Endothelial cell of umbilical vein (primary cell): ENCODE data around the gene KBTBD4. TPM values are rescaled to one million over a fixed set of nuclear protein-coding genes. Genes with fewer than 3 reads are reported as not detected.

Experiments
- BruUV-seq: library from RNA; stranded (reverse); fragments of 400-500 nt; replicated peaks from 2 replicates; lab custom pipeline; 2021; lab: Mats Ljungman, UMichigan
- CTCF ChIA-PET: fragments of 300-600, 350-600 bp; sonication (Branson Sonifier 250); formaldehyde crosslinking; loops from one replicate; lab custom pipeline; 2021; ENCODE audit warnings: antibody characterized with exemption, inconsistent platforms; lab: Charles Lee
- POLR2A ChIA-PET: fragments of 300-600, 350-600 bp; sonication (Branson Sonifier 250); formaldehyde crosslinking; loops from one replicate; lab custom pipeline; 2021; ENCODE audit warnings: antibody characterized with exemption, inconsistent platforms; lab: Charles Lee
- DNase-seq: peaks from one replicate; pipeline ENCODE4 v3.0.0-alpha.2; 2011; ENCODE audit warnings: low read depth, low spot score
- FAIRE-seq: peaks from 2 replicates; lab custom pipeline; 2011; peaks lifted over from hg19 to GRCh38; lab: Jason Lieb, UNC
- H2AFZ ChIP-seq: 2 replicates; pipeline ENCODE4 v1.6.0; 2012; ENCODE audit warnings: low read depth, low read length, control low read depth, inconsistent platforms
- H3K27ac ChIP-seq: 2 replicates; pipeline ENCODE4 v1.5.1; 2011; ENCODE audit warnings: low read depth, mild to moderate bottlenecking, control low read depth, low read length, moderate library complexity; ENCODE audit not compliant: insufficient read depth
- H3K27me3 ChIP-seq, 2 experiments: 2 replicates each; pipeline versions ENCODE4 v1.6.0 to v1.6.1; 2011; ENCODE audit warnings: low read length in 2 of 2, mixed read lengths in 1 of 2; ENCODE audit not compliant: control insufficient read depth in 2 of 2, insufficient read depth in 2 of 2
- H3K36me3 ChIP-seq, 2 experiments: 2 replicates in 1 of 2; 3 replicates in 1 of 2; pipeline ENCODE4 v1.5.1; 2011; ENCODE audit warnings: low read length in 2 of 2, mild to moderate bottlenecking in 1 of 2, moderate library complexity in 1 of 2; ENCODE audit not compliant: control insufficient read depth in 2 of 2, insufficient read depth in 2 of 2; ENCODE audit errors: extremely low read depth in 1 of 2
- H3K4me1 ChIP-seq: 3 replicates; pipeline ENCODE4 v1.5.1; 2011; ENCODE audit warnings: mild to moderate bottlenecking, low read length; ENCODE audit not compliant: control insufficient read depth, insufficient read depth; ENCODE audit errors: extremely low read depth
- H3K4me2 ChIP-seq: 2 replicates; pipeline ENCODE4 v1.6.1; 2011; ENCODE audit warnings: low read length, control low read depth, mixed read lengths; ENCODE audit not compliant: insufficient read depth
- H3K4me3 ChIP-seq, 3 experiments: fragments of 200-600 bp in 1 of 3; sonication (generic), shearing (Covaris generic) in 1 of 3; replicated peaks in 1 of 3; 2 replicates each; pipeline ENCODE4 v1.5.1; 2011 to 2016; ENCODE audit warnings: control low read depth in 3 of 3, low read length in 3 of 3, mild to moderate bottlenecking in 2 of 3, inconsistent platforms in 1 of 3, low read depth in 1 of 3, moderate library complexity in 1 of 3; ENCODE audit not compliant: insufficient read depth in 1 of 3
- H3K79me2 ChIP-seq: 2 replicates; pipeline ENCODE4 v1.6.0; 2012; ENCODE audit warnings: low read length, inconsistent platforms; ENCODE audit not compliant: control insufficient read depth, insufficient read depth
- H3K9ac ChIP-seq: replicated peaks from 2 replicates; pipeline ENCODE3; 2011; ENCODE audit warnings: low read length, control low read depth; ENCODE audit not compliant: insufficient read depth; ENCODE audit errors: extremely low read depth
- H3K9me1 ChIP-seq: replicated peaks from 3 replicates; pipeline ENCODE4 v1.6.0; 2011; ENCODE audit warnings: mild to moderate bottlenecking, low read length; ENCODE audit not compliant: control insufficient read depth, insufficient read depth; ENCODE audit errors: extremely low read depth
- H3K9me3 ChIP-seq: replicated peaks from 2 replicates; pipeline ENCODE4 v1.5.1; 2012; ENCODE audit warnings: low read length, inconsistent platforms; ENCODE audit not compliant: control insufficient read depth, insufficient read depth
- H4K20me1 ChIP-seq: replicated peaks from 2 replicates; pipeline ENCODE3; 2011; ENCODE audit warnings: mild to moderate bottlenecking, low read length; ENCODE audit not compliant: control insufficient read depth, insufficient read depth; ENCODE audit errors: extremely low read depth
- EZH2 ChIP-seq: IDR thresholded peaks from 2 replicates; pipeline ENCODE4 v1.6.1; 2012; ENCODE audit warnings: borderline replicate concordance, low read depth, mild to moderate bottlenecking, moderate library complexity, low read length, inconsistent platforms; ENCODE audit not compliant: severe bottlenecking
- FOS ChIP-seq: IDR thresholded peaks from 2 replicates; pipeline ENCODE4 v1.6.1; 2011; ENCODE audit warnings: mild to moderate bottlenecking, low read length, moderate library complexity, borderline replicate concordance; ENCODE audit not compliant: insufficient read depth
- GATA2 ChIP-seq: IDR thresholded peaks from 2 replicates; pipeline ENCODE4 v1.7.0; 2011; ENCODE audit warnings: low read depth, mild to moderate bottlenecking, moderate library complexity, mixed read lengths, low read length; ENCODE audit not compliant: insufficient read length, insufficient read depth
- JUN ChIP-seq: IDR thresholded peaks from 2 replicates; pipeline ENCODE4 v1.6.1; 2011; ENCODE audit warnings: borderline replicate concordance, low read depth; ENCODE audit not compliant: insufficient read length, insufficient read depth
- MAX ChIP-seq: IDR thresholded peaks from 2 replicates; pipeline ENCODE4 v1.6.1; 2011; ENCODE audit not compliant: insufficient read depth, insufficient read length
- MYC ChIP-seq: IDR thresholded peaks from one replicate; pipeline ENCODE4 v1.6.1; 2011; ENCODE audit warnings: mild to moderate bottlenecking, low read depth, low read length
- POLR2A ChIP-seq: IDR thresholded peaks from 2 replicates; pipeline ENCODE4 v1.6.1; 2012; ENCODE audit warnings: low read depth, mild to moderate bottlenecking, control low read depth, low read length
- POLR2AphosphoS5 ChIP-seq: IDR thresholded peaks from 2 replicates; pipeline ENCODE4 v1.6.1; 2012; ENCODE audit warnings: low read depth, mild to moderate bottlenecking, control low read depth, low read length, moderate library complexity; ENCODE audit not compliant: insufficient read depth
- dilution Hi-C: fragments of 300-500 bp; cut with MboI; formaldehyde crosslinking; loops from one replicate; pipeline ENCODE4 v1.15.0; 2019; ENCODE audit warnings: low sequenced_read_pairs; ENCODE audit not compliant: extremely low pct_ligation_motif_present
- intact Hi-C: fragments of 100-400 bp; cut with micrococcal nuclease; formaldehyde crosslinking; loops from one replicate; pipeline ENCODE4 v1.10.0; 2022
- polyA plus RNA-seq, 4 experiments: library from polyadenylated mRNA; depleted of rRNA in 3 of 4; stranded (reverse) in 3 of 4; unstranded in 1 of 4; fragments of >200 nt; gene quantifications; 2 replicates each; pipeline versions ENCODE4 v1.2.1 to v1.2.3, GENCODE V29; 2011 to 2012; ENCODE audit warnings: missing spikeins in 1 of 4
- total RNA-seq: library from RNA; stranded (reverse); gene quantifications from 2 replicates; pipeline ENCODE4 v1.2.3, GENCODE V29; 2021
- TF ChIP-seq, protein P1 (sequence below), 2 donors: IDR thresholded peaks; 1 replicate in 1 of 2; 2 replicates in 1 of 2; pipeline ENCODE4 v1.5.1; 2011; ENCODE audit warnings: low read length in 2 of 2, mild to moderate bottlenecking in 2 of 2, moderate library complexity in 2 of 2, control low read depth in 1 of 2, inconsistent platforms in 1 of 2, low read depth in 1 of 2; ENCODE audit not compliant: insufficient read depth in 1 of 2; ENCODE audit errors: extremely low read depth in 1 of 2

KBTBD4 gene
- total and polyA plus RNA-seq, 2 donors (not counting 3 experiments of a cell fraction or from before 2014, with no cell fraction given), result 16.3 to 23.2 TPM

GRCh38 chr11:47583844-47584243, 5.1 kb upstream of the KBTBD4 start:
- CTCF ChIA-PET, result no interaction called here
- no peak overlapping the region for H3K27ac ChIP-seq
- dilution Hi-C loops, result no loop called here
- no TSS peak for BruUV-seq
- no peaks in the 10 kb centered on the region for H3K9me3 ChIP-seq
- H4K20me1 ChIP-seq, result no peaks in the 10 kb centered on the region
- H2AFZ ChIP-seq, result no peak overlapping the region
- no peak for DNase-seq
- peaks cover 19% of the 10 kb centered on the region for H3K79me2 ChIP-seq
- no peak overlapping the region for H3K4me3 ChIP-seq
- H3K36me3 ChIP-seq, result peaks cover 13 to 20% of the 10 kb centered on the region in 2 experiments
- H3K9me1 ChIP-seq, result no peaks in the 10 kb centered on the region
- no peak overlapping the region for H3K9ac ChIP-seq
- POLR2A ChIA-PET, result no interaction called here
- H3K27me3 ChIP-seq, result no peaks in the 10 kb centered on the region
- H3K4me2 ChIP-seq, result no peak overlapping the region
- TF ChIP-seq POLR2AphosphoS5 (no peak), POLR2A (no peak), JUN (no peak), MYC (no peak), GATA2 (no peak), FOS (no peak), EZH2 (no peak), MAX (no peak)
- TF ChIP-seq, protein P1, sequence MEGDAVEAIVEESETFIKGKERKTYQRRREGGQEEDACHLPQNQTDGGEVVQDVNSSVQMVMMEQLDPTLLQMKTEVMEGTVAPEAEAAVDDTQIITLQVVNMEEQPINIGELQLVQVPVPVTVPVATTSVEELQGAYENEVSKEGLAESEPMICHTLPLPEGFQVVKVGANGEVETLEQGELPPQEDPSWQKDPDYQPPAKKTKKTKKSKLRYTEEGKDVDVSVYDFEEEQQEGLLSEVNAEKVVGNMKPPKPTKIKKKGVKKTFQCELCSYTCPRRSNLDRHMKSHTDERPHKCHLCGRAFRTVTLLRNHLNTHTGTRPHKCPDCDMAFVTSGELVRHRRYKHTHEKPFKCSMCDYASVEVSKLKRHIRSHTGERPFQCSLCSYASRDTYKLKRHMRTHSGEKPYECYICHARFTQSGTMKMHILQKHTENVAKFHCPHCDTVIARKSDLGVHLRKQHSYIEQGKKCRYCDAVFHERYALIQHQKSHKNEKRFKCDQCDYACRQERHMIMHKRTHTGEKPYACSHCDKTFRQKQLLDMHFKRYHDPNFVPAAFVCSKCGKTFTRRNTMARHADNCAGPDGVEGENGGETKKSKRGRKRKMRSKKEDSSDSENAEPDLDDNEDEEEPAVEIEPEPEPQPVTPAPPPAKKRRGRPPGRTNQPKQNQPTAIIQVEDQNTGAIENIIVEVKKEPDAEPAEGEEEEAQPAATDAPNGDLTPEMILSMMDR (IDR thresholded peaks at IDR 0.05; ENCODE audit: extremely low read depth in 1 of 2, insufficient read depth in 1 of 2, low read depth in 1 of 2, low read length in 2 of 2), result no peak
- intact Hi-C loops, result no loop called here
- no peak for FAIRE-seq
- peaks cover 11% of the 10 kb centered on the region for H3K4me1 ChIP-seq
